GM10266 (cell line): ENCODE results near the gene NPNT.

ENCODE experiments used
- DNase-seq: peaks from one replicate; pipeline ENCODE4 v3.0.0; 2012; ENCODE audit errors: extremely low spot score
- TF ChIP-seq, protein P1 (sequence below): IDR thresholded peaks from 2 replicates; pipeline ENCODE4 v1.5.1; 2012; ENCODE audit warnings: mild to moderate bottlenecking, low read depth; ENCODE audit not compliant: control insufficient read depth, insufficient read depth; ENCODE audit errors: missing control alignments

Gene NPNT

DNA sequence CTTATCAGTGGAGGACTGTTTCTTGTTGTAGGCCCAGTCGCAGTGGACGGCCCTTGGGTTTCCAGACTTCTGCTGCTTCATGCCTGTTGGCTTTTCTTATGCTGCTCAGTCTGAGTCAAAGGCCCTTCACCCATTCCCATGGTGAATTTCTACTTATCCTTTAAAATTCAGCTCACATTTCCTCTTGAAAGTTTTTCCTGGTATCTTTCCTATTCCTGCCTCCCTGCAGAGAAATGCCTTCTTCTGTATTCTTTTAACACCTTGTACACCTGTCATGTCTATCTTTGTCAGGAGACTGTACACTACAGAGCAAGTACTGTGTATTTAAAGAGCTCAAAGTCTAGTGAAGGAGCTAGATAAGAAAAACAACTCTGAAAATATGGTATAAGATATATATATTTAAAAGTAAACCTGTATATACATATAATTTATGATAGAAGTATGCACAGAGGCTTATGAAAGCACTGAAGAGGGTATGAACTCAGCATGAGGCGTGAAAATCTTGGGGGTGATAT is 22.0 kb downstream of the NPNT start:
- TF ChIP-seq, protein P1, sequence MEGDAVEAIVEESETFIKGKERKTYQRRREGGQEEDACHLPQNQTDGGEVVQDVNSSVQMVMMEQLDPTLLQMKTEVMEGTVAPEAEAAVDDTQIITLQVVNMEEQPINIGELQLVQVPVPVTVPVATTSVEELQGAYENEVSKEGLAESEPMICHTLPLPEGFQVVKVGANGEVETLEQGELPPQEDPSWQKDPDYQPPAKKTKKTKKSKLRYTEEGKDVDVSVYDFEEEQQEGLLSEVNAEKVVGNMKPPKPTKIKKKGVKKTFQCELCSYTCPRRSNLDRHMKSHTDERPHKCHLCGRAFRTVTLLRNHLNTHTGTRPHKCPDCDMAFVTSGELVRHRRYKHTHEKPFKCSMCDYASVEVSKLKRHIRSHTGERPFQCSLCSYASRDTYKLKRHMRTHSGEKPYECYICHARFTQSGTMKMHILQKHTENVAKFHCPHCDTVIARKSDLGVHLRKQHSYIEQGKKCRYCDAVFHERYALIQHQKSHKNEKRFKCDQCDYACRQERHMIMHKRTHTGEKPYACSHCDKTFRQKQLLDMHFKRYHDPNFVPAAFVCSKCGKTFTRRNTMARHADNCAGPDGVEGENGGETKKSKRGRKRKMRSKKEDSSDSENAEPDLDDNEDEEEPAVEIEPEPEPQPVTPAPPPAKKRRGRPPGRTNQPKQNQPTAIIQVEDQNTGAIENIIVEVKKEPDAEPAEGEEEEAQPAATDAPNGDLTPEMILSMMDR = no peak
- DNase-seq = no peak

DNA sequence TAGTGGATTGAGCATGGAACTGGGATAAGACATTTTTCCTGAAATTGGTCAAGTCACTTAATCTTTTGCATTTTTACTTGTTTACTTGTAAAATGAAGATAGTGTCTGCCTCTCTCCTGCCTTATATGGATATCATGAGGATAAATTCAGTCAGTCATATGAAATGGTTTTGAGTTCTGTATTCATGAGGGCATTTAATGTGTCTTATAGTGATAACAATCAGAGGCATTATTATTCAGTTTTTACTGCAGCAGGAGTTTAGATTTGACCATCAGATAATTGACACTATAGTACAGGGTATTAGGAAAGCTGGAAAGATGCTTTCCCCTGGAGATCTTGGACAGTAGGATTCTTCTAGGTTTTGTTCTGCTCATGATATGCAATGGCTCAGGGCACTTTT is 26.0 kb downstream of the NPNT start:
- TF ChIP-seq, protein P1 = no peak
- DNase-seq = no peak

- TF ChIP-seq, protein P1 = no peak
- DNase-seq = no peak
These were observed 28.4 kb downstream of the NPNT start for GRCh38 chr4:105923497-105924238.

DNA sequence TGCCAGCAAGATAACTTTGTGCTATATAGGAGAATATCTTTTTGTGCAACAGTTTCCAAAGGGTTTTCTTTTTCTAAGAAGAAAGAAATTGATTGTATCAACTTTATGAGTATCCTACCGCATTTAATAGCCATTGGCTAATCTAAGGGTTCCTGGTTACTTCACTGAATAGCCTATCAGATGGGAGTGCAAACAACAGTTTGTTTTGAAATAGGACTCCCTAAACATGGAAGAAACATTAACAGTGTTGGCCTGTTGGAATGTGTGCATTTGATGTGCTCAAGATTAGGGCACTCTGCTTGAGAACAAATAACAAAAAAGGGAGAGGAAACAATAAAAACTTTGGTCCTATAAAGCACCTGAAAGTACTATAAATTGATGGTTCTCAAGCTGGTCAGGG is 29.1 kb downstream of the NPNT start:
- TF ChIP-seq, protein P1 = no peak
- no peak for DNase-seq

DNA sequence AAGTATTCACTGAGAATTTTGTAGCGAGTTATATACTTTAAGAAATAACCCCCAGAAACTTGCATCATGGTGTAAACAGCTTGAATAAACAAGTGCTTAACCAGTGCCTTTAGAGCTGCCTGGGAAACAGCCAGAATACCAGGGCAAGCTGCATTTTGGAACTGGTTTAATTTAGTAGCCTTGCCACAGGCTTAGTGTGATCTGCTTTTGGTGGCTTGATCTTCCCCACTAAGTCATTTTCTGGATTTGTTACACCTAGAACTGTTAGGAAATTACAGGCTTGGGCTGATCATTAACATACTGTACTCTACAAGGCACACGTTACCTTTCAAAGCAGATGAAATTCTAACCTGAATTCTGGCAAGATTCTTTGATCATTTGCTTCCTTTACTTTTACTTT is 35.4 kb downstream of the NPNT start:
- DNase-seq = no peak
- TF ChIP-seq, protein P1 = no peak

- TF ChIP-seq, protein P1 = no peak
- no peak for DNase-seq
These were observed 37.8 kb downstream of the NPNT start for GRCh38 chr4:105933083-105933482.

- DNase-seq = no peak
- TF ChIP-seq, protein P1 = no peak
These were observed 39.1 kb downstream of the NPNT start for GRCh38 chr4:105934386-105934785.
